HL-60 (cell line): ENCODE results near the gene OAS1.

Experiments
- GABPA ChIP-seq: IDR thresholded peaks from 2 replicates; pipeline ENCODE4 v1.6.1; 2012; ENCODE audit warnings: low read depth
- POLR2AphosphoS5 ChIP-seq: IDR thresholded peaks from 2 replicates; pipeline ENCODE4 v1.6.1; 2012; ENCODE audit warnings: low read depth
- SPI1 ChIP-seq: IDR thresholded peaks from 2 replicates; pipeline ENCODE4 v1.6.1; 2012; ENCODE audit warnings: low read depth, mild to moderate bottlenecking, borderline replicate concordance
- TF ChIP-seq, protein P1 (sequence below): IDR thresholded peaks from one replicate; pipeline ENCODE4 v1.5.1; 2011; ENCODE audit warnings: low read length, control low read depth, inconsistent platforms; ENCODE audit not compliant: insufficient read depth
- TF ChIP-seq, protein P2 (sequence below): IDR thresholded peaks from 2 replicates; pipeline ENCODE4 v1.6.1; 2012; ENCODE audit warnings: low read depth; ENCODE audit not compliant: insufficient replicate concordance

DNA sequence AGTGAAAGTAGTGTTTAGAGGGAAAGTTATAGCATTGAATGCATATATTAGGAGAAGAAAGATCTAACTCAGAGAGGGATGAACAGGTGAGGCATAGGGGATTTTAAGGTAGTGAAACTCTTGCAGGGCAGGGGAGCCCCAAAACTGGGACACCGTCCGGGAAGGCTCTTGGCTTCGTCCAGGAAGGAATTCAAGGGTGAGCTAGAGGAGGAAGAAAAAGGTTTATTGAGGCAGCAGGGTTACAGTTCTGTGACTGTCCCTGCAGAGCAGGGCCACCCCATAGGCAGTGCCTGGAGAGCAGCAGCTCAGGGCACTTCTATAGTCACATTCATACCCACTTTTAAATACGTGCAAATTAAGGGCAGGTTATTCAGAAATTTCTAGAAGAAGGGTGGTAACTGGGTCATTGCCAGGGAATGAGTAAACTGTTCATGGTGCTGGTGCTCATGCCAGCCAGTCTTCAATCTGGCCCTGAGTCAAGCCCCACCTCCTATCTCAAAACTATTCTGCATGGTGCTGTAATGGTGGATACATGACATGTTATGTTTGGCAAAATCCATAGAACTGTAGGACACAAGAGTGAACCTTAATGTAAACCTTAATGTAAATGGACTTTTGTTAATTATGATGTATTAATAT lies 1.2 kb upstream of the OAS1 start:
- TF ChIP-seq, protein P1, sequence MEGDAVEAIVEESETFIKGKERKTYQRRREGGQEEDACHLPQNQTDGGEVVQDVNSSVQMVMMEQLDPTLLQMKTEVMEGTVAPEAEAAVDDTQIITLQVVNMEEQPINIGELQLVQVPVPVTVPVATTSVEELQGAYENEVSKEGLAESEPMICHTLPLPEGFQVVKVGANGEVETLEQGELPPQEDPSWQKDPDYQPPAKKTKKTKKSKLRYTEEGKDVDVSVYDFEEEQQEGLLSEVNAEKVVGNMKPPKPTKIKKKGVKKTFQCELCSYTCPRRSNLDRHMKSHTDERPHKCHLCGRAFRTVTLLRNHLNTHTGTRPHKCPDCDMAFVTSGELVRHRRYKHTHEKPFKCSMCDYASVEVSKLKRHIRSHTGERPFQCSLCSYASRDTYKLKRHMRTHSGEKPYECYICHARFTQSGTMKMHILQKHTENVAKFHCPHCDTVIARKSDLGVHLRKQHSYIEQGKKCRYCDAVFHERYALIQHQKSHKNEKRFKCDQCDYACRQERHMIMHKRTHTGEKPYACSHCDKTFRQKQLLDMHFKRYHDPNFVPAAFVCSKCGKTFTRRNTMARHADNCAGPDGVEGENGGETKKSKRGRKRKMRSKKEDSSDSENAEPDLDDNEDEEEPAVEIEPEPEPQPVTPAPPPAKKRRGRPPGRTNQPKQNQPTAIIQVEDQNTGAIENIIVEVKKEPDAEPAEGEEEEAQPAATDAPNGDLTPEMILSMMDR: no peak
- TF ChIP-seq, protein P2, sequence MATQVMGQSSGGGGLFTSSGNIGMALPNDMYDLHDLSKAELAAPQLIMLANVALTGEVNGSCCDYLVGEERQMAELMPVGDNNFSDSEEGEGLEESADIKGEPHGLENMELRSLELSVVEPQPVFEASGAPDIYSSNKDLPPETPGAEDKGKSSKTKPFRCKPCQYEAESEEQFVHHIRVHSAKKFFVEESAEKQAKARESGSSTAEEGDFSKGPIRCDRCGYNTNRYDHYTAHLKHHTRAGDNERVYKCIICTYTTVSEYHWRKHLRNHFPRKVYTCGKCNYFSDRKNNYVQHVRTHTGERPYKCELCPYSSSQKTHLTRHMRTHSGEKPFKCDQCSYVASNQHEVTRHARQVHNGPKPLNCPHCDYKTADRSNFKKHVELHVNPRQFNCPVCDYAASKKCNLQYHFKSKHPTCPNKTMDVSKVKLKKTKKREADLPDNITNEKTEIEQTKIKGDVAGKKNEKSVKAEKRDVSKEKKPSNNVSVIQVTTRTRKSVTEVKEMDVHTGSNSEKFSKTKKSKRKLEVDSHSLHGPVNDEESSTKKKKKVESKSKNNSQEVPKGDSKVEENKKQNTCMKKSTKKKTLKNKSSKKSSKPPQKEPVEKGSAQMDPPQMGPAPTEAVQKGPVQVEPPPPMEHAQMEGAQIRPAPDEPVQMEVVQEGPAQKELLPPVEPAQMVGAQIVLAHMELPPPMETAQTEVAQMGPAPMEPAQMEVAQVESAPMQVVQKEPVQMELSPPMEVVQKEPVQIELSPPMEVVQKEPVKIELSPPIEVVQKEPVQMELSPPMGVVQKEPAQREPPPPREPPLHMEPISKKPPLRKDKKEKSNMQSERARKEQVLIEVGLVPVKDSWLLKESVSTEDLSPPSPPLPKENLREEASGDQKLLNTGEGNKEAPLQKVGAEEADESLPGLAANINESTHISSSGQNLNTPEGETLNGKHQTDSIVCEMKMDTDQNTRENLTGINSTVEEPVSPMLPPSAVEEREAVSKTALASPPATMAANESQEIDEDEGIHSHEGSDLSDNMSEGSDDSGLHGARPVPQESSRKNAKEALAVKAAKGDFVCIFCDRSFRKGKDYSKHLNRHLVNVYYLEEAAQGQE: no peak
- TF ChIP-seq POLR2AphosphoS5 (no peak), GABPA (no peak), SPI1 (no peak)
